RWPE1 (cell line): Measurements from ENCODE around the gene RAB3IL1.

Source experiments
- CTCF ChIA-PET: fragments of 350-600 bp; sonication (Branson Sonifier 250); formaldehyde crosslinking; extraction: SDS; loops from one replicate; lab custom pipeline; 2021; lab: Yijun Ruan, JAX
- POLR2A ChIA-PET: fragments of 400-600 bp; formaldehyde crosslinking; extraction: SDS; loops from one replicate; lab custom pipeline; 2020; ENCODE audit warnings: antibody characterized with exemption; ENCODE audit not compliant: low non-redundant PET; lab: Yijun Ruan, JAX
- DNase-seq: peaks from one replicate; pipeline ENCODE4 v3.0.0; 2012; ENCODE audit warnings: low spot score
- H3K27ac ChIP-seq: fragments of 450-650 bp; 2 replicates; pipeline ENCODE4 v1.5.1; 2017
- CTCF ChIP-seq: fragments of 450-650 bp; conservative IDR thresholded peaks from 2 replicates; pipeline ENCODE4 v1.5.1; 2017; ENCODE audit warnings: low read depth, mild to moderate bottlenecking

RAB3IL1 gene

GRCh38 chr11:61851113-61851899, 66.1 kb downstream of the RAB3IL1 start:
- ChIA-PET CTCF (interaction anchor here (0.6 kb wide), 2 partner anchors 22 to 111 kb away, joined by 4 to 6 read pairs; no protein-coding TSS in a partner anchor), POLR2A (interaction anchor here (0.7 kb wide), 1 partner anchor 28 kb away, joined by 3 read pairs; no protein-coding TSS in a partner anchor)
- H3K27ac ChIP-seq, result peak overlapping the region; percentile 17
- TF ChIP-seq CTCF, result no peak
- no peak for DNase-seq

GRCh38 chr11:61850687-61851086, 66.7 kb downstream of the RAB3IL1 start:
- no peak for DNase-seq
- TF ChIP-seq CTCF, result no peak
- CTCF ChIA-PET, result interaction anchor here (0.6 kb wide), 1 partner anchor 111 kb away, joined by 4 read pairs; no protein-coding TSS in a partner anchor
- H3K27ac ChIP-seq, result no peak overlapping the region
- POLR2A ChIA-PET, result interaction anchor here (0.7 kb wide), 1 partner anchor 28 kb away, joined by 3 read pairs; no protein-coding TSS in a partner anchor

- DNase-seq, result no peak
- no peak for TF ChIP-seq CTCF
- H3K27ac ChIP-seq, result peak overlapping the region; percentile 16; the same call in 1 of the 2 replicates
- ChIA-PET POLR2A (no interaction called here), CTCF (no interaction called here)
These were observed 68.7 kb downstream of the RAB3IL1 start for GRCh38 chr11:61848631-61849030.

GRCh38 chr11:61847914-61848581, 69.3 kb downstream of the RAB3IL1 start:
- no peak for TF ChIP-seq CTCF
- DNase-seq, result no peak
- H3K27ac ChIP-seq, result peak overlapping the region; percentile 34
- ChIA-PET POLR2A (no interaction called here), CTCF (no interaction called here)
